Gastroesophageal sphincter (tissue), 2 donors: ENCODE results near the gene INHBE.

Experiments used
- EP300 ChIP-seq: sonication (generic); formaldehyde crosslinking; IDR thresholded peaks from one replicate; pipeline ENCODE4 v1.6.1; 2017; ENCODE audit warnings: antibody characterized with exemption, mild to moderate bottlenecking
- POLR2A ChIP-seq, 2 donors: fragments of 450-650 bp; IDR thresholded peaks; one replicate each; pipeline ENCODE4 v1.6.1; 2017; ENCODE audit warnings: antibody characterized with exemption in 2 of 2, mild to moderate bottlenecking in 2 of 2, moderate library complexity in 1 of 2

DNA sequence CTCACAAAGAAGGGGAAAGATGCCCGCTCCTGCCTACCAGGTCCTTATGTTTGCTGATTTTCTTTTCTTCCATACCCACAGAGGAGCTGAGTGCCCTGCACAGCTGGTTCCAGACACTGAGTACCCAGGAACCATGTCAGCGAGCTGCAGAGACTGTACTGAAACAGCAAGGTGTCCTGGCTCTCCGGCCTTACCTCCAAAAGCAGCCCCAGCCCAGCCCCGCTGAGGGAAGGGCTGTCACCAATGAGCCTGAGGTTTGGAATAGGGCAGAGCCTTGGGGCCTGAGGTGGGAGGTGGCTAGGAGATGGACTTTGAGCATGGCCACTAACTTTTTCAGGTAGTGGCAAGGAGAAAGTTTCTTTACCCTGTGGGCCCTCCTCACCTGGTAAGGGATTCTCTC, 35.0 kb downstream of the INHBE start:
- no peak for TF ChIP-seq EP300
- no peak for TF ChIP-seq POLR2A (IDR thresholded peaks at IDR 0.05)
